Activated T-cell treated with anti-CD3 and anti-CD28 coated beads, Interleukin-2, amount 50 U/mL, for 4 hours (primary cell): ENCODE measurements around the gene ARHGEF33. TPM values are rescaled to one million over a fixed set of nuclear protein-coding genes. Genes with fewer than 3 reads are reported as not detected.
"Not testable (repeated sequence)": the region's sequence is repeated elsewhere in the genome, so short reads cannot be mapped to it uniquely, and the experiment has no call there.

Source experiments
- ATAC-seq, 2 donors: fragments of 200-7000 bp; cut with Tn5 transposase; one replicate each; pipeline ENCODE4 v1.10.0; 2021
- DNase-seq: peaks from one replicate; pipeline ENCODE4 v3.0.0-alpha.2; 2020
- H3K27me3 Mint-ChIP-seq: one replicate; pipeline ENCODE4 v1.8.0; 2021; ENCODE audit warnings: low read depth, mixed read lengths
- H3K36me3 Mint-ChIP-seq: one replicate; pipeline ENCODE4 v1.8.0; 2022; ENCODE audit warnings: mixed read lengths; ENCODE audit not compliant: insufficient read depth
- H3K4me1 Mint-ChIP-seq: one replicate; pipeline ENCODE4 v1.8.0; 2021; ENCODE audit warnings: low read depth, mixed read lengths
- H3K4me3 Mint-ChIP-seq: one replicate; pipeline ENCODE4 v1.8.0; 2021; ENCODE audit warnings: mild to moderate bottlenecking, moderate library complexity, mixed read lengths
- H3K9me3 Mint-ChIP-seq: one replicate; pipeline ENCODE4 v1.8.0; 2021; ENCODE audit warnings: mixed read lengths
- total RNA-seq, 3 donors: library from RNA; stranded (reverse); gene quantifications; one replicate each; pipeline ENCODE4 v1.2.1, GENCODE V29; 2021

ARHGEF33 gene
- total RNA-seq, 3 donors from 2014 or later = 0.05 to 0.35 TPM; not detected in 1

- H3K9me3 Mint-ChIP-seq = no peaks in the 10 kb centered on the region
- H3K4me3 Mint-ChIP-seq = no peak overlapping the region
- no peaks in the 10 kb centered on the region for H3K4me1 Mint-ChIP-seq
- H3K27me3 Mint-ChIP-seq = peaks cover 3% of the 10 kb centered on the region
- H3K36me3 Mint-ChIP-seq = no peaks in the 10 kb centered on the region
- DNase-seq (no peak), ATAC-seq (no peak)
Measured at GRCh38 chr2:38933653-38934052, 44.0 kb downstream of the ARHGEF33 start.

- ATAC-seq = no peak
- no peak for DNase-seq
- no peaks in the 10 kb centered on the region for H3K36me3 Mint-ChIP-seq
- H3K4me3 Mint-ChIP-seq = no peak overlapping the region
- H3K4me1 Mint-ChIP-seq = no peaks in the 10 kb centered on the region
- no peaks in the 10 kb centered on the region for H3K9me3 Mint-ChIP-seq
- H3K27me3 Mint-ChIP-seq = peaks cover 3% of the 10 kb centered on the region
Measured at GRCh38 chr2:38934742-38935141, 45.1 kb downstream of the ARHGEF33 start.

GRCh38 chr2:38935568-38936172, 46.0 kb downstream of the ARHGEF33 start:
- H3K4me3 Mint-ChIP-seq = no peak overlapping the region
- H3K4me1 Mint-ChIP-seq = no peaks in the 10 kb centered on the region
- no peaks in the 10 kb centered on the region for H3K9me3 Mint-ChIP-seq
- ATAC-seq (peak; percentile 48 to 61), DNase-seq (no peak)
- H3K27me3 Mint-ChIP-seq = peaks cover 3% of the 10 kb centered on the region
- no peaks in the 10 kb centered on the region for H3K36me3 Mint-ChIP-seq

- not testable (repeated sequence) for H3K4me1 Mint-ChIP-seq, H3K9me3 Mint-ChIP-seq, H3K36me3 Mint-ChIP-seq, H3K4me3 Mint-ChIP-seq, ATAC-seq, H3K27me3 Mint-ChIP-seq, DNase-seq
Measured at GRCh38 chr2:38936516-38936915, 46.8 kb downstream of the ARHGEF33 start.

- Mint-ChIP-seq H3K27me3 (peaks cover 3% of the 10 kb centered on the region), H3K9me3 (no peaks in the 10 kb centered on the region), H3K4me3 (no peak overlapping the region), H3K4me1 (no peaks in the 10 kb centered on the region), H3K36me3 (no peaks in the 10 kb centered on the region)
- DNase-seq (no peak), ATAC-seq (peak in 1 of 2 donors; percentile 35)
Measured at GRCh38 chr2:38937548-38937947, 47.9 kb downstream of the ARHGEF33 start.

- no peaks in the 10 kb centered on the region for H3K9me3 Mint-ChIP-seq
- H3K4me3 Mint-ChIP-seq = no peak overlapping the region
- DNase-seq (no peak), ATAC-seq (no peak)
- H3K27me3 Mint-ChIP-seq = no peaks in the 10 kb centered on the region
- no peaks in the 10 kb centered on the region for H3K36me3 Mint-ChIP-seq
- no peaks in the 10 kb centered on the region for H3K4me1 Mint-ChIP-seq
Measured at GRCh38 chr2:38940746-38941145, 51.1 kb downstream of the ARHGEF33 start.

- H3K4me1 Mint-ChIP-seq = no peaks in the 10 kb centered on the region
- no peak for DNase-seq
- no peak for ATAC-seq
- H3K9me3 Mint-ChIP-seq = no peaks in the 10 kb centered on the region
- no peaks in the 10 kb centered on the region for H3K36me3 Mint-ChIP-seq
- H3K27me3 Mint-ChIP-seq = no peaks in the 10 kb centered on the region
- no peak overlapping the region for H3K4me3 Mint-ChIP-seq
Measured at GRCh38 chr2:38943784-38944183, 54.1 kb downstream of the ARHGEF33 start.

- Mint-ChIP-seq H3K4me1 (no peaks in the 10 kb centered on the region), H3K36me3 (no peaks in the 10 kb centered on the region), H3K4me3 (no peak overlapping the region), H3K9me3 (no peaks in the 10 kb centered on the region), H3K27me3 (no peaks in the 10 kb centered on the region)
- no peak for ATAC-seq
- no peak for DNase-seq
Measured at GRCh38 chr2:38945372-38945771, 55.7 kb downstream of the ARHGEF33 start.

GRCh38 chr2:38945911-38946310, 56.2 kb downstream of the ARHGEF33 start:
- no peaks in the 10 kb centered on the region for H3K27me3 Mint-ChIP-seq
- H3K4me1 Mint-ChIP-seq = no peaks in the 10 kb centered on the region
- no peaks in the 10 kb centered on the region for H3K9me3 Mint-ChIP-seq
- no peaks in the 10 kb centered on the region for H3K36me3 Mint-ChIP-seq
- DNase-seq (no peak), ATAC-seq (no peak)
- no peak overlapping the region for H3K4me3 Mint-ChIP-seq

- peak; percentile 51 for DNase-seq
- no peaks in the 10 kb centered on the region for H3K4me1 Mint-ChIP-seq
- H3K36me3 Mint-ChIP-seq = no peaks in the 10 kb centered on the region
- ATAC-seq = peak; percentile 57 to 77
- no peaks in the 10 kb centered on the region for H3K9me3 Mint-ChIP-seq
- H3K27me3 Mint-ChIP-seq = no peaks in the 10 kb centered on the region
- no peak overlapping the region for H3K4me3 Mint-ChIP-seq
Measured at GRCh38 chr2:38947241-38948239, 57.9 kb downstream of the ARHGEF33 start.

- ATAC-seq = no peak
- no peaks in the 10 kb centered on the region for H3K4me1 Mint-ChIP-seq
- H3K27me3 Mint-ChIP-seq = no peaks in the 10 kb centered on the region
- H3K4me3 Mint-ChIP-seq = no peak overlapping the region
- no peaks in the 10 kb centered on the region for H3K9me3 Mint-ChIP-seq
- no peak for DNase-seq
- no peaks in the 10 kb centered on the region for H3K36me3 Mint-ChIP-seq
Measured at GRCh38 chr2:38948387-38948882, 58.8 kb downstream of the ARHGEF33 start.

- no peaks in the 10 kb centered on the region for H3K4me1 Mint-ChIP-seq
- no peak for ATAC-seq
- H3K27me3 Mint-ChIP-seq = no peaks in the 10 kb centered on the region
- no peaks in the 10 kb centered on the region for H3K36me3 Mint-ChIP-seq
- H3K9me3 Mint-ChIP-seq = no peaks in the 10 kb centered on the region
- no peak for DNase-seq
- H3K4me3 Mint-ChIP-seq = no peak overlapping the region
Measured at GRCh38 chr2:38948995-38949394, 59.3 kb downstream of the ARHGEF33 start.

GRCh38 chr2:38951766-38952165, 62.1 kb downstream of the ARHGEF33 start:
- no peaks in the 10 kb centered on the region for H3K9me3 Mint-ChIP-seq
- H3K4me3 Mint-ChIP-seq = no peak overlapping the region
- no peaks in the 10 kb centered on the region for H3K4me1 Mint-ChIP-seq
- no peaks in the 10 kb centered on the region for H3K36me3 Mint-ChIP-seq
- no peak for DNase-seq
- H3K27me3 Mint-ChIP-seq = peaks cover 2% of the 10 kb centered on the region
- no peak for ATAC-seq

- Mint-ChIP-seq H3K4me1 (peaks cover 3% of the 10 kb centered on the region), H3K27me3 (peaks cover 29% of the 10 kb centered on the region), H3K36me3 (no peaks in the 10 kb centered on the region), H3K9me3 (no peaks in the 10 kb centered on the region), H3K4me3 (no peak overlapping the region)
- DNase-seq (no peak), ATAC-seq (no peak)
Measured at GRCh38 chr2:38957972-38958371, 68.3 kb downstream of the ARHGEF33 start.

GRCh38 chr2:38959466-38959865, 69.8 kb downstream of the ARHGEF33 start:
- Mint-ChIP-seq H3K27me3 (peaks cover 30% of the 10 kb centered on the region), H3K36me3 (no peaks in the 10 kb centered on the region), H3K9me3 (no peaks in the 10 kb centered on the region), H3K4me1 (peaks cover 3% of the 10 kb centered on the region), H3K4me3 (peak overlapping the region; percentile 60)
- no peak for DNase-seq
- no peak for ATAC-seq
